ENCODE data around the gene GSTA4.
"Not testable (repeated sequence)": the region's sequence is repeated elsewhere in the genome, so short reads cannot be mapped to it uniquely, and the experiment has no call there.

Gene GSTA4

DNA sequence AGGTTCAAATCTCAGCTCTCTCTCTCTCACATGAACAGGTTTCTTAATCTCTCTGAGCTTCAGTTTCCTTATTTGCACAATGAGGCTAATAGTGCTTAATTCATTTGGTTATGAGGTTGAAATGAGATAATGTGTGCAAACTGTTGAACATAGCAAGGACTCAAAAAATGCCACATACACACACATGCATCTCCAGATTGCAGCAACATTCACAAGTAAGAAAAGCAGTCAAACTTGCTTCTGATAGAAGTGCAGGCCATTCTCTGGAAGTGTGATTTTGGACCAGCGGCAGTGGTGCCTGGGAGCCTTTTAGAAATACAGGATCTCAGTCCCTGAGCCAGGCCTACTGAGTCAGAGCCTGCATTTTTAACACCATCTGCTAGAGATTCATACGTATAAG, 25.7 kb downstream of the GSTA4 start:
- no peak for DNase-seq

DNA sequence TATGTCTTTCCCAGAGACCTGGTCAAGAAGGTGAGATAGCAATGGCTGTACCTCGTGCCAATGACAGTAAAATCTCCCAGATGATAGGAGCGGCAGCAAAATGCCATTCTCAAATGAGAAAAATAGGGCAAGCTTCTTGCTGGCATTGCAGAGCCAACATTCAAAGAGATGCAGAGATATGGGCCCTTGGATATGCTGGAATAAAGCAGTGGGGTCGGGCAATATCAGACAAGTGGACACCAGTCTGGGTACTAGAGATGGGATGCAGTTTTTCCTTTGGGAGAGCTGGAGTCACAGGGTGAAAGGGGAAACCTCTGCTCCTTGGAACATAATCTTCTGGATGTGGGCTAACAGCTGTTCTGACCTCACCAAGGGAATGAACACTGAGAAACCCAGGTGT, 29.0 kb downstream of the GSTA4 start:
- no peak for DNase-seq

DNA sequence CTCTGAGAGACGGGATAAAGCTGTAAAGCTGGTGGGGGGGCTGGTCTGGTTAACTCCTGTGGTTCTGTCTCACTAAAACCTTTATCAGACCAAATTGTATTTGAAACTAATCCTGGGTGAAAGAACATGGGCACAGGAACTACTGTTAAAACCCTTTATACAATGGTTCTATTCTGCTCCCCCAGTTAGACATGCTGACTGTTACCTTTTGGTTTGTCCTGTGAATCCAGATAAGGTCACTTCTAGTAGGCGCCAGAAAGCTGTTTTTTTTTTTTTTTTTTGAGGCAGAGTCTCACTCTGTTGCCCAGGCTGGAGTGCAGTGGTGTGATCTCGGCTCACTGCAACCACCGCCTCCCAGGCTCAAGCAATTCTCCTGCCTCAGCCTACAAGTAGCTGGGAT, 29.7 kb downstream of the GSTA4 start:
- no peak for DNase-seq

DNA sequence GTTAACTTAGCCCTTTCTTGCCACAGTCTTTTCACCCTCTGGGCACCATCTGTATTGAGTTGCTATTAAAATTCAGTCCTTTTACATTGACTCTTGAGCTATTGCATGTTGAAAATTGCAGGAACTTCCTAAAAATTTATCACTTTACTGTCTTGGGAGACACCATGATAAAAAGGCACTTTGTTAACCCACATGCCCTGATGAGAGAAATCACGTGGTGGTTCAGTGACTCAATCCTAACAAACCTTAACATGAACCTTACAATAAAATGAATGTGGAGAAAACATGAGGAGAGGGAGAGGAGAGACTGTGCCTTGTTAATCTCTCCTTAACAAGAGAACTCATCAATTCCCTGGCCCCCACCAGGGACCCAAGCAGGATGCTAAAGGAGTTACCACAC, 30.8 kb downstream of the GSTA4 start:
- DNase-seq: no peak

DNA sequence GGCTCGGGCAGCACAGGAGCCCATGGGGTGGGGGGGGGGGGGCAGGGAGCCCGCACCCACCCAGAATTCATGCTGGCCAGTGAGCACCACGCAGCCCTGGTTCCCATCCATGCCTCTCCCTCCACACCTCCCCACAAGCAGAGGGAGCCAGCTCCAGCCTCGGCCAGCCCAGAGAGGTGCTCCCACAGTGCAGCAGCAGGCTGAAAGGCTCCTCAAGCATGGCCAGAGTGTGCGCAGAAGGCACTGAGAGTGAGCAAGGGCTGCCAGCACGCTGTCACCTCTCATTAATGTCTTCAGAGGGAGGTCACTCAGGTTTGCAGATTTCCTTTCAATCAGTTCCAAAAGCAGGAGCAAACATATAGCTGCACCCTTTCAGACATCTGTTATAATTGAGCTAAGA, 32.4 kb downstream of the GSTA4 start:
- DNase-seq: no peak

DNA sequence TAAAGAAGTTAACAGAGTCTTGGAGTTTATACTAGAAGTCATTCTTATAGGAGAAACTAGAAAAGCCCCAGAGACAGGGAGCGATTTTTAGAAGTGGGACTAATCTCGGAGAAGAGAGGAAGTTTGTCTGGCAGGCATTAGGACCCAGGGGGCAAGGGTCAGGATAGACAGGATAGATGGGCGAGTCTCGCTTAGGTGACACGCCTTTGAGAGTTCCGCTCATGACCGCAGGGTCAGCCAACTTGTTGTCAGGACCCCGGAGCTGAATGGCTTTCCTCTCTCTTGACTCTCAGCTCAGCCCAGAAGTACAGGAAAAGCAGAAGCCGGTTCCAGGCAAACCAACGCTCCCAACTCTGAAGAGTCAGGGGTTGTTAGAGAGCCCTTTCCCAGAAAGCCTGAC, 34.1 kb downstream of the GSTA4 start:
- DNase-seq: not testable (repeated sequence)

DNA sequence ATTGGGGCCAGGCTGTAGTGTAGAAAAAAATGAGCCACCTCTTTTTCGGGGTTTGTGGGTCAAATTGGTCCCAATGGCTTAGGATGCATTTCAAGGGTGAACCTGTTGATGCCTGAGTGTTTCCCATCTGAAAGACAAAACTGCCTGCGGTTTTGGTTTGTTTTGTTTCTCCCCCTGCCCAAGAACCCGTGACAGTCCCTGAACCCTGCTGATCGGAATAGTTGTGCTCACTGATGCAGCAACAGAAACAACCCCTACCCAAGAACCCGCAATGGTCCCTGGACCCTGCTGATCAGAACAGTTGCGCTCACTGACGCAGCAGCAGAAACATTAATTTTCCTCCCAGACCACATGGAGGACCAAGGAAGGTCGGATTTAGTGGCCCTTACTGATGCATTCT, 34.9 kb downstream of the GSTA4 start:
- not testable (repeated sequence) for DNase-seq

DNA sequence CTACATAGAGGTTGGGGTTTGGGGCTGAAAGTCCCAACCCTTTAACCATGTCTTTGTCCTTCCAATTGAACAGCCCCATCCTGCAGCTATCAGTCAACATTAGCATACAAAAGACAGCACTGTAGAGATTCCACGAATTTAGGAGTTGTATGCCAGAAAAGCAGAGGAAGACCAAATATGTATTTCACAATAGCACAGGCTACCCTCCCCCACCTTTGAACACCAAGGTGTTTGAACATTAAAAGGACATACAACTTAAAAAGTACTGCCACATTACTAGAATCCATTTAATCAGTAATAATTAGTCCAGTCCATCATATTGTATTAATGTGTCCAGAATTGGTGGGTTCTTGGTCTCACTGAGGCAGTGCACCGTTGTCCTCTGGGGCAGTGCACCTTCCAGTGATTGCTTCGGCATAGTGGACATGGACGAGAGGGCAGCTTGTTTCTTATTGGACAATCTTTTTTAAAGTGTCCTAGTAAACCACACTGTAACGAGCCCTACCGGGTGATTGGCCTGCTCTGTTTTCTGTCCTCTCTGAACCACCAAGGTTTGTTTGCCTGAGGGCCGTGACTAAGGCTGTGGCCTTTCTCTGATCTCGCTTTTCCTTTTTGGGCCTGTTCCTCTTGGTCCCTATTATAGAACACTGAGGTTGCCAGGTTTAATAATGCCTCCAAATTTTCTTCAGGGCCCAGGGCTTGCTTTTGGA, 36.4 kb downstream of the GSTA4 start:
- no peak for DNase-seq

DNA sequence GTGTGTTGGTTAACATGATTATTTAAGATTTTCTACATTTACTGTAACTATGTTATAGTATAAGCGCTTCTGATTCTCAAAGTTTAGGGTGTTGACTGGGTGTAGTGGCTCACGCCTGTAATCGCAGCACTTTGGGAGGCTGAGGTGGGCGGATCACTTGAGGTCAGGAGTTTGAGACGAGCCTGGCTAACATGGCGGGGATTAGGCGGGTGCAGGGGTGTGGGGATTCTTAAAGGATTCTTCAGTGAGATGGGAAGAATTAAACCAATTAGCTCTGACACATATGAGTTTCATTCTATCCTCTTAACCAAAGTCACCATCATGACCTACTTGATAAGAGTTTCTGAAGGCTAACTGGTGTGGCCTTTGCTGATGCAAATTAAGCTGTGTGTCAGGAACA, 39.2 kb downstream of the GSTA4 start:
- no peak for DNase-seq

DNA sequence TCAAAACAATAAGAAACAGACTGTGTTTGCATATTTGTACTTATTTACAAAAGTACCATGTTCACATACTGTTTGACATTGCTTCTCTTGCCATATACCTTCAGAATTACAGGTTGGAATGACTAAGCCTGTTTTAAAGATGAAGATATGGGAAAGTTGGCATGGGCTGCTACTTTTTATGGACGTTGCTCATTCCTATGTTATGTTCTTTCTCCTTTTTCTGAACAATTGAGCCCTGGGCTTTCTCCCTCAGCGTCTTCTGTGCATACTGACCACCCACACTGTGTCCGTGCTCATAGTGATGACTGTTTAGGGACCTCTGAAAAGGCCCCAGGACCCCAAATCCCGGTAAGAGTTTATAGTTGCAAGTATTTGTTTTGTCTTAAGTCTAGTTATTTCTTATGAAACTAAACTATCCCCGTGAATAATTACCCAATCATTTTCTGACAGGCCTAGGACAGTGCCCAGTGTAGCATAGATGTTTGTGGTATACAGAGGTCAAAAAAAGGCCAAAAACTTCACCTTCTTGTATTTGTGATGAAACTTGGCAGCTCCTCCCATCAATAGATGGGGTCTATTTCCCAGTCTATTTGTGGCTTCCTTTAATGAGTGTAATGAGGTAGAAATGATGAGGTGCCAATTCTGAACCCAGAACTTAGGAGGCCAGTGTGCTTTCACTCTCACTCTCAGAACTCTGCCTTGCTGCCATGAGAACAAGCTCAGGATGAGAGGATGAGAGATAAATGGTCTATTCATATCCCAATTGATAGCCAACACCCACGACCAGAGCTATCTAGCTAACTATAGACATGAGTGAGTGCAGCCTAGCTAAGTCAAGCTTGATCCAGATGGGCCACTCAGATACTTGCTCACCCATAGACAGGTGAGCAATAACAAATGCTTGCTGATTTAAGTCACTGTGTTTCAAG, 40.9 kb downstream of the GSTA4 start:
- no peak for DNase-seq

DNA sequence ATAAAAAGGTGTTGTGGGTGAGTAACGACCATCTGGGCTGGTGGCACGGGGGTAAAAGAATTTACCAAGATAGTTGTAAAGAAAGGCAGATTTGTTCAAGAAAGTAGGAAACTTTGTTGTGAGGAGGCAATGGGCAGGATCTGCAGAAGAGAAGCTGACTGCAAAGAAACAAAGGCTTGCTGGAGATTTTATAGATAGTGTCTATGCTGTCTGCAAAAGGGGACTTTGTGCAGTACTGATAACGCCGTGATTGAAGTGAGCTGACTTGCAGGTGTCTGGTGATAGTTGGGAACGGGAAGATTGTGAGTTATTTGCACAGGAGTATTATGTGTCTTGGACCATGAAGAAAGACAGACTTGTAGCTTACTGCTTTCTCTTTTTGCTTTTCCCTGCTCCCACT, 48.8 kb downstream of the GSTA4 start:
- DNase-seq: no peak

DNA sequence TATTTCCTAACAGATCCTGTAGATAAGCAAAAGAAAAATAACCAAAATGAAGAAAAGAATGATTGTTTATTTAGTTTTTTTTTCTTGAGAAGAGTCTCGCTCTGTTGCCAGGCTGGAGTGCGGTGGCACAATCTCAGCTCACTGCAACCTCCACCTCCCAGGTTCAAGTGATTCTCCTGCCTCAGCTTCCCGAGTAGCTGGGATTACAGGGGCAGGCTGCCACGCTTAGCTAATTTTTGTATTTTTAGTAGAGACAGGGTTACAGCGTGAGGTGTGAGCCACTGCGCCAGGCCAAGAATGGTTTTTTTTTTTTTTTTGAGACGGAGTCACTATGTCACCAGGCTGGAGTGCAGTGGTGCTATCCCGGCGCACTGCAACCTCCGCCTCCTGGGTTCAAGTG, 52.3 kb downstream of the GSTA4 start:
- DNase-seq: not testable (repeated sequence)

DNA sequence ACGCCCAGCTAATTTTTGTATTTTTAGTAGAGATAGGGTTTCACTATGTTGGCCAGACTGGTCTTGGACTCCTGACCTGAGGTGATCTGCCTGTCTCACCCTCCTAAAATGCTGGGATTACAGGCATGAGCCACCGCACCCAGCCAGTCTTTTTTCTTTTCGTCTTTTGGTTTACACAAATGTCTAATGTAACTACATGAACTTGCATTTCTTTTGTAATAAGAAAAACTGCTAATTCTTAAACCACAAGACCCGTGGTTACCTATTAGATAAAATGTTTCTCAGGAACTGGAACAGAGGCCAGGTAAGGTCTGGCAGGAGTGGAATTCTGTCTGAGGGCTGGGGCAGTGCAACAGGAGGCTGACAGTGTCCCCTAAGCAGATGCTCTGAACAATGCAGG, 52.9 kb downstream of the GSTA4 start:
- no peak for DNase-seq

DNA sequence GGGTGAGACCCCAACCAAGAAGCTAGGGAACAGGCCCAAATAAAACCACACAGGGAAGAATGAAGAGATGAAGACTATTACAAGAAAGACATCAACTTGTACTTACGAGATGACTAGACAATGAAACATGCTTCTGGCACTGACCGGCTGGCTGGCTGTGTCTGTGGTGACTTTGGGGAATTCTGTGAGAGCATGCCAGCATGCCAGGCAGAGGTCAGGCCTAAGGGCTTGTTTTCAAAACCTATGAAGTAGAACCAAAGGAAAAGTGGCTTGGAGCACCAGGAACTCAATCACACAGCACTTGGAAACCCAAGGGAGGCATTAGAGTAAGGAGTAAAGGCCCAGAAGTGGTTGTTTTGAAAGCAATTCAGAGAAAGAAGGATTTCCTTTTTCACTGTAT, 57.2 kb downstream of the GSTA4 start:
- no peak for DNase-seq

DNA sequence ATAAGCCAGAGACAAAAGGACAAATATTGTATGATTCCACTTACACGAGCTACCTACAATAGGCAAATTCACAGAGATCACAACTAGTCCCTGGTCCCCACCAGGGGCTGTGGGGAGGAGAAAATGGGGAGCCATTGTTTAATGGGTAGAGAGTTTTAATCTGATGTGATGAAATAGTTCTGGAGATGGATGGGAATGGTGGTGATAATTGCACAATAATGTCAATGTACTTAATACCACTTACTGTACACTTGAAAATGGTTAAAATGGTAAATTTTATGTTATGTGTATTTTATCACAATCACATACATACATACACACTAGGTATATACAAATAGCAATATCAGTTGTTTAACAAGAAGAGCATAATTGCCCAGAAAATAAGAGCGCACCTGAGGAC, 61.3 kb downstream of the GSTA4 start:
- no peak for DNase-seq

DNA sequence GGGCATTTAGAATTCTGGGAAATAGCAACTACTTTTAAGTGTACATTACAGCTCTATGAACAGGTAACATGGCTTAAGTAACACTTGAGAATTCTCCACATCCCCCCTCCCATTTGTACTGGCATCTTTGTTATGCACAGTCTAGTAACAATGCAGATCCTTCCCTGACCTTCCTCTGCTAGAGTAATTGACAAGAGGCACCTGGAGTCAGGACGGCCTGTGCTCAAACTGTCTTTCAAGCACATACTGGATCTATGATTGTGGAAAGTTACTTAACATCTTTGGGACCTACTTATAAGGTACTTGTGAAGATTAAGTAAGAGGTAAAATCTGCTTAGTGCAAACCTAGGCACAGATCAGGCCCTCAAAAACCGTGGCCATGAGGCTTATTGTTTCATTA, 63.7 kb downstream of the GSTA4 start:
- no peak for DNase-seq

DNA sequence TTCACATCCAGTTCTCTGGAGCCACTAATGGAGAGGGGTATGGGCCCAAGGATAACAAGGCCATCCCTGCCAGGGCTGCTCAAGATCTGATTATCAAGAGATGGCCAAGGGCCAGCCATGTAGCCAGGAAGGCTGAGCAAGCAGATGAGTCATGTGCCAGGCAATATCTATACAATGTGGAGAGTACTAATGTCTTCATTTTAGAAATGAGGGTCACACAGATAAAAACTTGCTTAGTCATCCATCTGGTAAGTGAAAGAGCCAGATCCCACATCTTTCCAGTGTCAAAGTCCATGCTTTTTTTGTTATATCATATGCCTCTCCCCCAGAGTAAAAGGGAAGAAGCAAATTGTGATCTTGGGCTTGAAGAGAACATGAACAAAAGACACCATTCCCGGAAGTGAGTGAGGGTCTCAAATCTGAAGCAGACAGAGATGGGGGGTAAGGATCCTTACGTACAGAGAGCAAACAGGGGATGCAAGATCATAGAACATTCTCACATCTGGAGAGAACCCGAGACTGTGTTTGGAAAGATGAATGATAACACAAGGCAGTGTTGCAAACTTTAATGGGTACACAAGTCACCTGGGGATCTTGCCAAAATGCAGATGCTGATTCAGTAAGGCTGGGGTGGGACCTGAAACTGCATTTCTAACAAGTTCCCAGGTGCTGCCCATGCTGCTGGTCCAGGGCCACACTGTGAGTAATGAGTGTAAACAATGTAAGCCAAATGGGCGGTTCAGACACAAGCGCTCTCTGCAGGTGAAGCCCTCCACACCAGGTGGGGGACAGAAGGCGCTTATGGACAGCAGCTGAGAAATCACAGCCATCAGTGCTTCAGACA, 65.5 kb downstream of the GSTA4 start:
- DNase-seq: no peak

Measured in NCI-H1092 (cell line).